IMR-90 (cell line): ENCODE data around the gene LRATD1. TPM values are rescaled to one million over a fixed set of nuclear protein-coding genes. Genes with fewer than 3 reads are reported as not detected.

Experiments
- ATAC-seq: fragments of 200-7000 bp; cut with Tn5 transposase; 2 replicates; pipeline ENCODE4 v1.9.1; 2020; ENCODE audit warnings: low read depth, mild to moderate bottlenecking, moderate library complexity
- BruUV-seq: library from RNA; stranded (reverse); fragments of 400-500 nt; replicated peaks from 2 replicates; lab custom pipeline; 2021; lab: Mats Ljungman, UMichigan
- CTCF ChIA-PET: fragments of 300-600 bp; formaldehyde crosslinking; extraction: SDS; loops from one replicate; lab custom pipeline; 2021; ENCODE audit warnings: antibody characterized with exemption; lab: Yijun Ruan, JAX
- POLR2A ChIA-PET: fragments of 300-600 bp; sonication (Branson Sonifier 250); formaldehyde crosslinking; loops from one replicate; lab custom pipeline; 2022; ENCODE audit warnings: antibody characterized with exemption; ENCODE audit not compliant: unreplicated experiment; lab: Charles Lee
- DNase-seq: peaks from one replicate; pipeline ENCODE4 v3.0.0; 2013
- H2AFZ ChIP-seq: replicated peaks from 2 replicates; pipeline ENCODE3; 2013; ENCODE audit warnings: low read length, mild to moderate bottlenecking; ENCODE audit not compliant: poor library complexity
- H2AK5ac ChIP-seq: 2 replicates; pipeline ENCODE4 v1.6.1; 2013; ENCODE audit warnings: low read depth, low read length, inconsistent platforms
- H2AK9ac ChIP-seq: replicated peaks from 2 replicates; pipeline ENCODE3; 2013; ENCODE audit warnings: mild to moderate bottlenecking, low read depth, low read length, moderate library complexity; ENCODE audit not compliant: poor library complexity
- H2BK120ac ChIP-seq: 2 replicates; pipeline ENCODE4 v1.6.1; 2013; ENCODE audit warnings: low read depth, low read length, inconsistent platforms
- H2BK15ac ChIP-seq: 3 replicates; pipeline ENCODE4 v1.6.1; 2013; ENCODE audit warnings: low read depth, low read length, inconsistent platforms
- H2BK20ac ChIP-seq: 2 replicates; pipeline ENCODE4 v1.6.1; 2013; ENCODE audit warnings: low read depth, mild to moderate bottlenecking, inconsistent platforms, low read length, moderate library complexity
- H2BK5ac ChIP-seq: 2 replicates; pipeline ENCODE4 v1.6.1; 2013; ENCODE audit warnings: mild to moderate bottlenecking, low read depth, low read length, inconsistent platforms; ENCODE audit not compliant: poor library complexity, severe bottlenecking
- H3K14ac ChIP-seq: replicated peaks from 2 replicates; pipeline ENCODE4 v1.6.1; 2013; ENCODE audit warnings: low read depth, low read length, inconsistent platforms
- H3K18ac ChIP-seq: 2 replicates; pipeline ENCODE4 v1.6.1; 2013; ENCODE audit warnings: low read depth, low read length, control low read depth
- H3K23ac ChIP-seq: 2 replicates; pipeline ENCODE4 v1.6.1; 2013; ENCODE audit warnings: low read depth, low read length, inconsistent platforms
- H3K27ac ChIP-seq: 2 replicates; pipeline ENCODE4 v1.5.1; 2013; ENCODE audit warnings: mild to moderate bottlenecking, control low read depth, low read length; ENCODE audit not compliant: insufficient read depth
- H3K27me3 ChIP-seq: 2 replicates; pipeline ENCODE4 v1.6.1; 2013; ENCODE audit warnings: low read length; ENCODE audit not compliant: control insufficient read depth, insufficient read depth
- H3K36me3 ChIP-seq: 2 replicates; pipeline ENCODE4 v1.6.1; 2013; ENCODE audit warnings: low read length, mixed read lengths; ENCODE audit not compliant: control insufficient read depth, insufficient read depth
- H3K4ac ChIP-seq: 2 replicates; pipeline ENCODE4 v1.6.1; 2013; ENCODE audit warnings: low read depth, low read length, inconsistent platforms
- H3K4me1 ChIP-seq: 2 replicates; pipeline ENCODE4 v1.6.1; 2013; ENCODE audit warnings: low read length, mixed read lengths; ENCODE audit not compliant: control insufficient read depth, insufficient read depth
- H3K4me2 ChIP-seq: 2 replicates; pipeline ENCODE4 v1.6.1; 2013; ENCODE audit warnings: low read depth, mild to moderate bottlenecking, control low read depth, low read length, moderate library complexity
- H3K4me3 ChIP-seq: 2 replicates; pipeline ENCODE4 v1.5.1; 2013; ENCODE audit warnings: low read depth, mild to moderate bottlenecking, control low read depth, low read length, moderate library complexity; ENCODE audit not compliant: insufficient read depth
- H3K56ac ChIP-seq: 2 replicates; pipeline ENCODE4 v1.6.1; 2013; ENCODE audit warnings: low read length, inconsistent platforms; ENCODE audit not compliant: insufficient read depth; ENCODE audit errors: extremely low read depth
- H3K79me1 ChIP-seq, 2 experiments: 2 replicates each; pipeline ENCODE4 v1.6.1; 2013; ENCODE audit warnings: low read length in 2 of 2, inconsistent platforms in 1 of 2, low read depth in 1 of 2
- H3K9ac ChIP-seq: 2 replicates; pipeline ENCODE4 v1.6.1; 2013; ENCODE audit warnings: low read depth, low read length, control low read depth
- H3K9me1 ChIP-seq: 2 replicates; pipeline ENCODE4 v1.6.1; 2013; ENCODE audit warnings: low read length, inconsistent platforms; ENCODE audit not compliant: insufficient read depth
- H3K9me3 ChIP-seq: 2 replicates; pipeline ENCODE4 v1.6.1; 2013; ENCODE audit warnings: low read length; ENCODE audit not compliant: control insufficient read depth, insufficient read depth
- H4K20me1 ChIP-seq: 2 replicates; pipeline ENCODE4 v1.6.1; 2013; ENCODE audit warnings: low read length, inconsistent platforms; ENCODE audit not compliant: insufficient read depth
- H4K5ac ChIP-seq: 2 replicates; pipeline ENCODE4 v1.6.1; 2013; ENCODE audit warnings: mild to moderate bottlenecking, low read depth, low read length, control low read depth
- H4K8ac ChIP-seq, 2 experiments: 2 replicates each; pipeline ENCODE4 v1.6.1; 2013; ENCODE audit warnings: low read depth in 2 of 2, low read length in 2 of 2, control low read depth in 1 of 2, inconsistent platforms in 1 of 2
- H4K91ac ChIP-seq: 2 replicates; pipeline ENCODE4 v1.6.1; 2013; ENCODE audit warnings: low read depth, low read length, inconsistent platforms; ENCODE audit not compliant: insufficient read depth
- BHLHE40 ChIP-seq: fragments of 150-350 bp; IDR thresholded peaks from 2 replicates; pipeline ENCODE4 v1.6.1; 2016; ENCODE audit warnings: mild to moderate bottlenecking, low read depth, low read length
- CEBPB ChIP-seq: IDR thresholded peaks from 2 replicates; pipeline ENCODE4 v1.6.1; 2012; ENCODE audit warnings: low read depth, low read length, improper control_type of control experiment
- CHD1 ChIP-seq: IDR thresholded peaks from 2 replicates; pipeline ENCODE4 v1.6.1; 2012; ENCODE audit warnings: low read depth, low read length, improper control_type of control experiment
- FOS ChIP-seq: fragments of 150-350 bp; IDR thresholded peaks from 2 replicates; pipeline ENCODE4 v1.6.1; 2016; ENCODE audit warnings: low read depth, low read length
- MAFK ChIP-seq: IDR thresholded peaks from 2 replicates; pipeline ENCODE4 v1.6.1; 2012; ENCODE audit warnings: low read depth, low read length, improper control_type of control experiment
- MAZ ChIP-seq: IDR thresholded peaks from 2 replicates; pipeline ENCODE4 v1.6.1; 2012; ENCODE audit warnings: low read depth, mild to moderate bottlenecking, low read length, improper control_type of control experiment, moderate library complexity, borderline replicate concordance
- MXI1 ChIP-seq: IDR thresholded peaks from 2 replicates; pipeline ENCODE4 v1.6.1; 2012; ENCODE audit warnings: low read depth, mild to moderate bottlenecking, low read length, moderate library complexity, borderline replicate concordance
- POLR2A ChIP-seq: IDR thresholded peaks from 2 replicates; pipeline ENCODE4 v1.6.1; 2012; ENCODE audit warnings: mild to moderate bottlenecking, low read depth, low read length
- RAD21 ChIP-seq: IDR thresholded peaks from 2 replicates; pipeline ENCODE4 v1.6.1; 2012; ENCODE audit warnings: low read length, improper control_type of control experiment
- RCOR1 ChIP-seq: IDR thresholded peaks from 2 replicates; pipeline ENCODE4 v1.6.1; 2012; ENCODE audit warnings: mild to moderate bottlenecking, low read length, improper control_type of control experiment; ENCODE audit not compliant: insufficient replicate concordance
- RFX5 ChIP-seq: IDR thresholded peaks from 2 replicates; pipeline ENCODE4 v1.8.0; 2012; ENCODE audit warnings: low read depth, mild to moderate bottlenecking, low read length, moderate library complexity
- SMC3 ChIP-seq: fragments of 150-350 bp; IDR thresholded peaks from 2 replicates; pipeline ENCODE4 v1.6.1; 2016; ENCODE audit warnings: low read depth, mild to moderate bottlenecking, antibody characterized with exemption, low read length, moderate library complexity
- WGBS, 2 experiments: methylation state at CpG; one replicate each; pipeline versions ENCODE4 v1.1.5 to v1.1.7; 2013; ENCODE audit warnings: missing lambda C conversion rate in 2 of 2; ENCODE audit not compliant: insufficient read length in 1 of 2; ENCODE audit errors: extremely low coverage in 2 of 2; 5-methylcytosine and 5-hydroxymethylcytosine counted together
- dilution Hi-C: fragments of 300-500 bp; cut with HindIII; formaldehyde crosslinking; loops from one replicate; pipeline ENCODE4 v1.14.3; 2018; ENCODE audit warnings: low sequenced_read_pairs; ENCODE audit not compliant: unreplicated experiment
- in situ Hi-C: fragments of 300-500 bp; cut with MboI; formaldehyde crosslinking; loops from 3 replicates; pipeline ENCODE4 v1.14.3; 2019; ENCODE audit warnings: low sequenced_read_pairs, inconsistent platforms, mixed read lengths
- intact Hi-C: fragments of 100-400 bp; cut with micrococcal nuclease; formaldehyde crosslinking; loops from 2 replicates; pipeline ENCODE4 v1.10.0; 2022
- polyA plus RNA-seq, 3 experiments: library from polyadenylated mRNA; depleted of rRNA; stranded (reverse); fragments of >200 nt; gene quantifications; 2 replicates each; pipeline ENCODE4 v1.2.3, GENCODE V29; 2012; ENCODE audit warnings: low replicate concordance in 1 of 3
- total RNA-seq: library from RNA; depleted of rRNA; stranded (reverse); fragments of >200 nt; gene quantifications from 2 replicates; pipeline ENCODE4 v1.2.3, GENCODE V29; 2012
- TF ChIP-seq, protein P1 (sequence below): fragments of 150-350 bp; IDR thresholded peaks from 2 replicates; pipeline ENCODE4 v1.6.1; 2016; ENCODE audit warnings: low read depth, mild to moderate bottlenecking, low read length, moderate library complexity, borderline replicate concordance
- TF ChIP-seq, protein P2 (sequence below): conservative IDR thresholded peaks from 2 replicates; pipeline ENCODE4 v1.5.1; 2012; ENCODE audit warnings: mild to moderate bottlenecking, low read depth, low read length, improper control_type of control experiment

Gene LRATD1
- total and polyA plus RNA-seq, 2 of the 4 experiments (the other 2 are of a cell fraction) = 0.18 to 0.60 TPM

- Histone ChIP-seq H3K27me3 (peaks cover 25% of the 10 kb centered on the region), H3K27ac (no peak overlapping the region), H4K8ac (no peak overlapping the region; a peak in 1 of 4 replicates), H4K91ac (no peak overlapping the region), H2BK5ac (no peak overlapping the region), H2AFZ (peak overlapping the region; percentile 91), H3K4ac (no peak overlapping the region; the same call in 1 of the 2 replicates), H2AK5ac (no peak overlapping the region), H2BK20ac (no peak overlapping the region; the same call in 1 of the 2 replicates), H3K36me3 (no peaks in the 10 kb centered on the region), H3K4me1 (no peaks in the 10 kb centered on the region; the same call in 1 of the 2 replicates), H2BK120ac (0 out of 2 replicates have a peak overlapping the region, but pooled peaks have one; percentile 37), H3K4me3 (peak overlapping the region; percentile 38), H3K79me1 (no peaks in the 10 kb centered on the region), H3K4me2 (peak overlapping the region; percentile 89), H3K9ac (0 out of 2 replicates have a peak overlapping the region, but pooled peaks have one; percentile 5), H3K18ac (no peak overlapping the region), H2BK15ac (no peak overlapping the region), H4K20me1 (no peaks in the 10 kb centered on the region), H3K23ac (0 out of 2 replicates have a peak overlapping the region, but pooled peaks have one; percentile 12), H3K14ac (no peak overlapping the region), H4K5ac (no peak overlapping the region), H3K56ac (no peak overlapping the region), H3K9me1 (no peaks in the 10 kb centered on the region), H2AK9ac (peak overlapping the region; percentile 17), H3K9me3 (peaks cover 2% of the 10 kb centered on the region; the same call in 1 of the 2 replicates)
- intact Hi-C loops (loop anchor here (5.0 to 10.0 kb wide), 7 partner anchors 120 to 1442 kb away; no protein-coding TSS in a partner anchor), in situ Hi-C loops (no loop called here), dilution Hi-C loops (no loop called here)
- ChIA-PET POLR2A (no interaction called here), CTCF (interaction anchor here (1.0 to 1.8 kb wide), 5 partner anchors 10 to 199 kb away, joined by 3 to 6 read pairs (median 5); no protein-coding TSS in a partner anchor)
- BruUV-seq = no TSS peak
- DNase-seq (peak; percentile 54), ATAC-seq (peak; percentile 62)
- 0% methylated on average over 36 of the region's 81 CpGs; no CpG with 5 or more reads in 1 of the 2 experiments for WGBS, 2 experiments
- TF ChIP-seq POLR2A (no peak), CEBPB (no peak), MXI1 (no peak), RCOR1 (no peak), CHD1 (no peak), FOS (no peak), RFX5 (no peak), MAFK (no peak), BHLHE40 (no peak), SMC3 (peak; percentile 40), MAZ (no peak), RAD21 (peak; percentile 61)
- TF ChIP-seq, protein P1, sequence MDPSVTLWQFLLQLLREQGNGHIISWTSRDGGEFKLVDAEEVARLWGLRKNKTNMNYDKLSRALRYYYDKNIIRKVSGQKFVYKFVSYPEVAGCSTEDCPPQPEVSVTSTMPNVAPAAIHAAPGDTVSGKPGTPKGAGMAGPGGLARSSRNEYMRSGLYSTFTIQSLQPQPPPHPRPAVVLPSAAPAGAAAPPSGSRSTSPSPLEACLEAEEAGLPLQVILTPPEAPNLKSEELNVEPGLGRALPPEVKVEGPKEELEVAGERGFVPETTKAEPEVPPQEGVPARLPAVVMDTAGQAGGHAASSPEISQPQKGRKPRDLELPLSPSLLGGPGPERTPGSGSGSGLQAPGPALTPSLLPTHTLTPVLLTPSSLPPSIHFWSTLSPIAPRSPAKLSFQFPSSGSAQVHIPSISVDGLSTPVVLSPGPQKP = no peak
- TF ChIP-seq, protein P2, sequence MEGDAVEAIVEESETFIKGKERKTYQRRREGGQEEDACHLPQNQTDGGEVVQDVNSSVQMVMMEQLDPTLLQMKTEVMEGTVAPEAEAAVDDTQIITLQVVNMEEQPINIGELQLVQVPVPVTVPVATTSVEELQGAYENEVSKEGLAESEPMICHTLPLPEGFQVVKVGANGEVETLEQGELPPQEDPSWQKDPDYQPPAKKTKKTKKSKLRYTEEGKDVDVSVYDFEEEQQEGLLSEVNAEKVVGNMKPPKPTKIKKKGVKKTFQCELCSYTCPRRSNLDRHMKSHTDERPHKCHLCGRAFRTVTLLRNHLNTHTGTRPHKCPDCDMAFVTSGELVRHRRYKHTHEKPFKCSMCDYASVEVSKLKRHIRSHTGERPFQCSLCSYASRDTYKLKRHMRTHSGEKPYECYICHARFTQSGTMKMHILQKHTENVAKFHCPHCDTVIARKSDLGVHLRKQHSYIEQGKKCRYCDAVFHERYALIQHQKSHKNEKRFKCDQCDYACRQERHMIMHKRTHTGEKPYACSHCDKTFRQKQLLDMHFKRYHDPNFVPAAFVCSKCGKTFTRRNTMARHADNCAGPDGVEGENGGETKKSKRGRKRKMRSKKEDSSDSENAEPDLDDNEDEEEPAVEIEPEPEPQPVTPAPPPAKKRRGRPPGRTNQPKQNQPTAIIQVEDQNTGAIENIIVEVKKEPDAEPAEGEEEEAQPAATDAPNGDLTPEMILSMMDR = peak; percentile 62
These were observed 2.2 kb downstream of the LRATD1 start for GRCh38 chr2:14634489-14635390.
